ENCODE measurements around the gene CCN5.
"Not testable (repeated sequence)": the region's sequence is repeated elsewhere in the genome, so short reads cannot be mapped to it uniquely, and the experiment has no call there.

CCN5 gene

DNA sequence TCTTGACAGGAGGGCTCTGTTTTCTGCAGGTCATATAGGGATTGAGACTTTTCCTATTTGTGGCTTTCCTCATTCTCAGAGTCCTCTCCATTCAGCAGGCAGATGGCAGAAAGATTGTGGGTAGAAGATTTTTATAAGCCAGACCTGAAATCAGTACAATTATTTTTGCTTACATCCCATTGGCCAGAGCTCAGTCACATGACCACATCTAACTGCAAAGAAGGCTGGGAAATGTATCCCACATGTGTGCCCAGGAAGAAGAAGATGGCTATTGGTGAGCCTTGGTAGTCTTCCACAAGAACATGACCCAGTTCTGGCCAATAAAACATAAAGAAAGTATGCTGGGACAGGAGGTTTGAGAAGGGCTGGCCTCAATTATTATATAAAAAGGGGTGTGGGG, 21.5 kb upstream of the CCN5 start:
- FAIRE-seq (no peak), DNase-seq (ENCODE audit: insufficient read length, low spot score) (no peak)

DNA sequence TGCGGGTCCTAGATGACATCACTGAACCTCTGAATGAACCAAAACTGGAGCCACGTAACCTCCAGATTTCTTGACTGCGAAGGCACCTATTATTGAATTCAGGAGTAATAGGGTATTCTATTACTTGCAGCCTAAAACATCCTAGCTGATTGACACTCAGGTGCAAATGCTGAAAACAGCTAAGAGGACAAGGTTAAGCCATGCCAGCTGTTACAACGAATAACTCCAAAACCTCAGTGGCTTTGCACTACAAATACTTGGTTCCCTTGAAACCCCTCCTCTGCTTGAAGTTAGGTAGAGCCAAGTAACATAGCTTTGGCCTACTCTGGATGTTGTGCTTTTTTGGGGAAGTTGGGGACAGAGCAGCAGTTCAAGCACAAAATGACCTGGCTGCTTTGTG, 21.0 kb upstream of the CCN5 start:
- DNase-seq (ENCODE audit: insufficient read length, low spot score) (no peak), FAIRE-seq (no peak)

DNA sequence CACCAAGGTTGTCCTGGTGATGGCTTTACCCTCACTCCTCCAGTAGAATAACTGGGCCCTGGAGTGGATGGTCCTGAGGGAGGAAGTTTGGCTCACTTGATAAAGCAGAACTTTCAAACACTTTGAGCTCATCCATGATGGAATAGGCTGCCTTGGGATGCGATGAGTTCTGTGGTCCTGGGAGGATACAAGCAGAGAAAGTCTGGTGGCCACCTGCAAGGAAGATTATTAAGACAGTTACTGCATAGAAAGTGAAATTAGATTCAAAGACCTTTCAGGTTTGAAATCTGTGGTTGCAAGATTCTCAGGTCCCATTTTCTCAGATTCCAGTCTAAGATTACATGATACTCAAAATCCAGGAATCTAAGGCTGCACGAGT, 19.9 kb upstream of the CCN5 start:
- no peak for FAIRE-seq
- no peak for DNase-seq (ENCODE audit: insufficient read length, low spot score)

DNA sequence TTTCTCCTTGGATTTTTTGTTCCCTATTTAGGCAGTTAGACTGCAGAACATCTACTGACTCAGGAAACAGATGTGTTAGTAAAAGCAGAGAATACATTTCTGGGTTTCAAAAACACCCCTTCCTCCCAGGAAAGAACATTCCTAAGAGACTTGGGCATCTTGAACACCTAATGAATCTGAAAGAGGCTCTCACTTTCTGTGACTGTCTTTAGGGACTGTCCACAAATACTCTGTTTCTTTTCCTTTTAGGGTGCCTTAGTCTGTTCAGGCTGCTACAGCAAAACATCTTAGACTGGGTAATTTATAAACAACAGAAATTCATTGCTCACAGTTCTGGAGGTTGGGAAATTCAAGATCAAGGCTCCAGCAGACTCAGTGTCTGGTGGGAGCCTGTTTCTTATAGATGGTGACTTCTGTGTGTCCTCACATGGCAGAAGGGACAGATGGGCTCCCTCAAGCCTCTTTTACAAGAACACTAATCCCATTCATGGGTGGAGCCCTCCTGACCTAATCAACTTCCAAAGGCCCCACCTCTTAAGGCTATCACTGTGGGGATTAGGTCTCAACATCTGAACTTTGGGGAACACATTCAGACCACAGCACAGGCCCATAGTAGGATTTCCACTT, 19.4 kb upstream of the CCN5 start:
- FAIRE-seq (no peak), DNase-seq (ENCODE audit: insufficient read length, low spot score) (no peak)

DNA sequence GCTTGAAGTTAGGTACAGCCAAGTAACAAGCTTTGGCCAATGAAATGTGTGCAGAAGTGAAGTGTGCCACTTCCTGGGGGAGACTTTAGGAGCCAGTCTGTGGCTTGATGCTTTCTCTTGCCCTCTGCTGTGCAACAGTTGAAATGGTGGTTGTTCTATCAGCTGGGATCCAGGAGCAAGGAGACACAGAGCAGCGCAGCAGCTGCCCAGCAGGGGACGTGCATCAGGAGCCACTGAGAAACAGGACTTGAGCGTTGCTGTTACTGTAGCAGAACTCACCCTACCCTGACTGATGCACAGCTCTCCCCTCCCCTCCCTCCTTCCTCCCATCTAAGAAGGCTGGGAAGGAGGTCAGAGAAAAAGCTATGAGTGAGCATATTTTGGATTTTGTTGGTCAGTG, 18.9 kb upstream of the CCN5 start:
- FAIRE-seq = no peak
- no peak for DNase-seq (ENCODE audit: insufficient read length, low spot score)

DNA sequence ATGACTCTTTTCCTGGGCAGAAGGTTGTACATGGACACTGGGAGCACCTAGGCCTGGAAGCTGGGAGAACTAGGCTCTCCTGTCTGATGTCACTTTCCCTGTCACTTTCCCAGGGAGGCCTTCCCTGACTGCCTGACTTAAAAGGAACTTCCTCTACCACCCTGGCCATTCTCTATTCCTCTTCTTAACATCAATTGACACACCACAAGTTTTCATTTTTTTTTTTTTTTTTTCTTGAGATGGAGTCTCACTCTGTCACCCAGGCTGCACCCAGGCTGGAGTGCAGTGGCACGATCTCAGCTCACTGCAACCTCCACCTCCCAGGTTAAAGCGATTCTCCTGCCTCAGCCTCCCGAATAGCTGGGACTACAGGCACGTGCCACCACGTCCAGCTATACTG, 18.1 kb upstream of the CCN5 start:
- not testable (repeated sequence) for FAIRE-seq; DNase-seq (ENCODE audit: insufficient read length, low spot score)

DNA sequence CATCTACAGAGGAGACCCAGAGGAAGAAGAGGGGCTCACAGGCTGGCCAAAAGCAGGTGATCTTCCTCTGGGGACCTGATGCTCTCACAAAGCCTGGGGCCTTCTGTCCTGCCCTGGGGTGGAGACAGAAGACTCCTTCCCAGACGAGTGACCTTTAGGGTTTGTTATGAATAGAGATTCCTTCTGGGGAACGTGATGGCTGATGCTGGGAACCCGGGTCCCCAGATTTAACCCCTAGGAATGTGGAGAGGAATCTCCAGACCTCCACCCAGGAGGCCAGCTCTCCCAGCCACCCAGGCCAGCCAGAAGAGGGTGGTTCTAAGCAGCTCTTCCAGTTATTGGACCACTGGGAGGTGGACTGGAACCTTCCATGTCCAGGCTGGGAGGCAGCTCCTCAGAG, 16.8 kb upstream of the CCN5 start:
- DNase-seq (ENCODE audit: insufficient read length, low spot score) (no peak), FAIRE-seq (no peak)

DNA sequence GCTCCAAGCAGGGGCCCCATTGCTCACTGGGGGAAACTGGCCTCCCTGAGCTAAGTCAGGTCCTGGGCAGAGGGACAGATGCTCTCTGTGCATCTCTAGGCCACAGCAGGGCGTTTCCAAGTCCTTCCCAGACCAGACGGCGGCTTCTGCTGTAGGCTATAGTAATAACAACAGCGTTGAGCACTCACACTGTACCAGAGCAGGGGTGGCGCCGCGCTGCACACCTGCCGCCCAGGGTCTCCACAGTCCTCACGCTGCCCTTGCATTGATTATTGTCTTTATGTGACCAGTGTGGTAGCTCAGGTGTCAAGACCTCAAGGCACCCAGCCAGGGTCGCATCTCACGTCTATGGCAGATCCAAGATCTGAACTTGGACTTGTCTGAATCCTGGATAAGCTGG, 14.9 kb upstream of the CCN5 start:
- DNase-seq (ENCODE audit: insufficient read length, low spot score) (no peak), FAIRE-seq (no peak)

DNA sequence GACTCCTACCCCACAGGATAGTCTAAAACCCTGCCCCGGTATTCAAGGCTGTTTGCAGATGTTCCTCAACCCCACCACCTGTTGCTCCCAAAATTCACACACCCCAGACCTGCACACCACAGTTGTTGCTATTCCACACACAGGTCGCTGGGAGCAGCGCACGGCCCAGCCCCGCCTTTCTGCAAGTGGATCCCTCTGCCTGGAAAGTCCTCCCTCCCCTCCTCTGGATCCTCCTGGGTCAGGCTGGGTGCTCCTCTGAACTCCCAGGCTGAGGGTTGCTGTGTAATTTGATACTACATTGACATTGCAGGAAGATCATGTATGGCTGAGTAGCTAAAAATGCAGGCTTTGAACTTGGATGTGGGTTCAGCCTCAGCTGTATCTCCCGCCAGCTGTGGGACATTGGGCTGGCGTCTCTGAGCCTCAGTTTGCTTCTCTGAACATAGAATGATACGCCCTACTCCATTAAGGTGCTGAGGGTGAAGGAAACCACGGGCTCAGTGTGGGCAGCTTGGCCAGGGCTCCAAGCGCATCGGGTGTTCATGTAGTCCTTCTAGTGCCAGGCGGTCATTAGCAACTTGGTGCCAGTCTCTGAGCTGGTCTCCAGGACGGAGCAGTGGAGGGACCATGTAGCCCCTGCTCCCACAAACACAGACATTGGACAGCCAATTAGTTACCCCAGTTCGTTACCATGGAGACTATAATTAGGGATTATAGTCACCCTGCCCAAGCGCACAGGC, 13.9 kb upstream of the CCN5 start:
- FAIRE-seq (no peak), DNase-seq (ENCODE audit: insufficient read length, low spot score) (no peak)

DNA sequence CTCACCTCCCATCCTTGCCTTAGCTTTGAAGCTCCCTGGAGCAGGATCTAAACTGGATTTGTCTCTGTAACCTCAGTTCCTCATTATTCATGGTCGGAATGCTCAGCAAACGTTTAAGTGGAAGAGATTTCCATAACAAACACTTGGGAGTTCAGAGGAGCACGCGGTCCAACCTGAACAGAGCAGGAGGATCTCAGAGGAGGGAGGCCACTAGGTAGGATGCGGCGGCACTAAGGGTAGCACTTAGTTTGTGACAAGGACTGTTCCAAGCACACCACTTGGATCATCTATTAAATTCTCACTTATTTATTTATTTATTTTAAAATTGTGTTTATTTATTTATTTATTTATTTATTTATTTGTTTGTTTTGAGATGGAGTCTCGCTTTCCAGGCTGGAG, 13.3 kb upstream of the CCN5 start:
- no peak for DNase-seq (ENCODE audit: insufficient read length, low spot score)
- no peak for FAIRE-seq

DNA sequence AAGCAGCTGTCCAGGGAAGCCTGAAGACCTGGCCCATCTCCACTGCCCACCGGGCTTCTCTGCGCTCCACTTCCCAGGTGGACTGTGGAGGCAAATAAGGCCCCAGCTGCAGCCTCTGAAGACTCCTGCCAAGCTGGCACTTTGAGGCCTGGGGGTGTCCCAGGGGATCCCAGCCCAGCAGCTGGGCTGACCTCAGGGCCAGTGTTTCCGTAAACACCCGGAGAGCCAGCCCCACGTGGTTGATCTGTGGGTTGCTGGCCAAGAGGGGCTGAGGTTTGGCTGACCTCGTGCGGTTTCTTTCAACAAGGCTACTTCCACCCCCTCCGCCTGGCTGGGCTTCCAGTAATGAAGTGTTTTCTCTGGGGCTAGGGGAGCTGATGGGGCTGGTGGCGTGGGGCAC, 12.4 kb upstream of the CCN5 start:
- FAIRE-seq (no peak), DNase-seq (ENCODE audit: insufficient read length, low spot score) (no peak)

DNA sequence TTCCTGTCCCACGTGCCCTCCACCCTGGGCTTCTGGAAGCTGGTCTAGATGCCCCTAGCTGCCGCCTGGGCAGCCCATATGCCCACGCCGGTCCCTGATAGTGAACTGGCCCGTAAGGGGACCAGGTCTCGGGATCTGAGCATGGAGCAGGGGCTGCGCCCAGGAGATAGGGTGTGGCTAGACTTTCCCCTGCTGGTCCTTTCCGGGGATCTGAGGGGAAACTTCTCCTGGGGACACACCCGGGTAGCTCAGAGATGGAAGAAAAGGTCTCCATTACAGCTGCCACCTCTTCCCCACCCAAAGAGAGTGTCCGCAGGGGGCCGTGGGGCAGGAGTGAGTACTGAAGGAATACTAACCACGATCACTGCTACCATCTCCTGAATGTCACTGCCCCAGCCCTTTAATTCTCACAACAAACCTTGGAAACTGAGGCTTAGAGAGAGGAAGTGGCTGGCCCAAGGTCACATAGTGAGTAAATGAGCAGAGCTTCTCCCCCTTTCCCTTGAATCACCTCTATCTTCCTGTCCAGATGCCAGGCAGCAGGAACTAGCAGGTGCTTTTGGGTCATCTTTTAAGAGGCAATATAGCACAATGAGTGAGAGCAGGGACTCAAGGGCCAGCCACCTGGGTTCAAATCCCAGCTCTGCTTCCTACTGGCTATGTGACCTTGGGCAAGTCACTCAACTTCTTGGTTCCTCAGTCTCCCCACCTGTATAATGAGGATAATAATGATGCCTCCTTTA, 11.8 kb upstream of the CCN5 start:
- no peak for DNase-seq (ENCODE audit: insufficient read length, low spot score)
- no peak for FAIRE-seq

DNA sequence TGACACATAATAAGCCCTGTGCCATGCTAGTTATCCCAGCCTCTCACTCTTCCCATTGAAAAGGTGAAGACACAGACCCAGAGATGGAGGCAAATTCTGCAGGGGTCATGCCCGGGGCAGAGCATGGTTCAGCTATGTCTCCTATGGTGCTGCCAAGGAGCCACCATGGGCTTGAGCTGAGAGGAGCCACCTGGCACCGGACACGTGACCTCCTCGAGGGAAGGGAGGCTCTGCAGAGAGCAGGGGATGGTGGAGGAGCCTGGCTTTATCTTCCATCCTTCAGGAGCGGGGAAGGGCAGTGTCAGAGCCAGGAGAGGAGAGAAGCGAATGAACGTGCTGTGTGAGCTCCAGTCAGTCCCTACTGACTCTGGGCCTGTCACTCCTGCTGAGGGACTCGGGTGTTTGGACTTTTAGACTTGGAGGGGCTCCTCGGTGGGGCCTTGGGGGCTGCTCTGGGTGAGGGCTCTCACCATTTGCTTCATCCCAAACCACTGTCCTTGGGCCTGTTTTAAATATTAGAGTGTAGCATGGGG, 11.1 kb upstream of the CCN5 start:
- no peak for FAIRE-seq
- no peak for DNase-seq (ENCODE audit: insufficient read length, low spot score)

DNA sequence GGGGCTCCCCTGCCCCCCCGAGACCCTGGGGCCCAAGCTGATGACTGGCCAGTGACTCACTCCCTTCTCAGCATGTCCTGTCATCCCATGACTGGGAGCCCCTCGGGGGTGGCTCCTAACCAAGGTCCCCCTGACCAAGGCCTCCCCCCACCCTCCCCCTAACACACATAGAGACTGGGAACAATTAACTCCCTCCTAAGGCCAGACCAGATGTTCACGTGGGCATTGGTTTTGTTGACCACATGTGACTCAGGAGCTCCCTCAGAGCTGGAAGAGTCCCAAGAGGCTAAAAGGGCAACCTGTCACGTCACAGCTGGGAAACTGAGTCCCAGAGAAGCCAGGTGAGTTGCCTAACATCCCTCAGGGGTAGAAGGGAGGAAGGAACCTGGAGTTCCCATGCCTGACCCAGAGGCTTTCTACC, 10.6 kb upstream of the CCN5 start:
- DNase-seq (ENCODE audit: insufficient read length, low spot score) (no peak), FAIRE-seq (no peak)

DNA sequence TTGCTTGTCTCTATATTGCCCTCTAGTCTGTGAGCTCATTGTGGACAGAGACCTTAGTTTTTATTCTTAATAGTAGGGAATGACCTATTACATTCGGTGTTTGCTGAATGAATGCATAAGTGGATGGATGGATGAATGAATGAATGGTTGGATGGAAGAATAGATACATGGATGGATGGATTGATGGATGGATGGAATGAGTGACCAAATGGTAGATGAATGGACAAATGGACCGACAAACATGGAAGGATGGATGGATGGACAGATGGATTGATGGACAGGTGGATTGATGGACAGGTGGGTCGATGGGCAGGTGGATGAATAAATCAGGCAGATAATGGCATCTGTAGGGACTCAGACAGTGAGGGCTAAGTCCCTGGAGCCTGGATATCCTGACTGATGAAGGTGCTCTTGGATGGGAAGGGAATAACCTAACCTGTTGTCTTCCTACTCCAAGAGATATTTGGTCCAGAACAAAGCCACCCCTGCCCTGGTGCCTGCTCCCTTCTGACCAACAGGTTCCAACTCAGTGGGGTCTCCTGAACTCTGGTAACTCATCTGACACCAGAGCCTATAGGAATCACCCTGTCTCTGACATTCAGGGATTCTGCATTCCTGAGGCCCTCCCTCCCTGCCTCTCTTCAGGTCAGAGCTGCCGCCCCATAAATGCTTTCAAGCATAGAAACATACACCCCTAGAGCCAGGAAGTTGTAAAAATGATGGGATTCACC, 9.6 kb upstream of the CCN5 start:
- FAIRE-seq (no peak), DNase-seq (ENCODE audit: insufficient read length, low spot score) (no peak)

DNA sequence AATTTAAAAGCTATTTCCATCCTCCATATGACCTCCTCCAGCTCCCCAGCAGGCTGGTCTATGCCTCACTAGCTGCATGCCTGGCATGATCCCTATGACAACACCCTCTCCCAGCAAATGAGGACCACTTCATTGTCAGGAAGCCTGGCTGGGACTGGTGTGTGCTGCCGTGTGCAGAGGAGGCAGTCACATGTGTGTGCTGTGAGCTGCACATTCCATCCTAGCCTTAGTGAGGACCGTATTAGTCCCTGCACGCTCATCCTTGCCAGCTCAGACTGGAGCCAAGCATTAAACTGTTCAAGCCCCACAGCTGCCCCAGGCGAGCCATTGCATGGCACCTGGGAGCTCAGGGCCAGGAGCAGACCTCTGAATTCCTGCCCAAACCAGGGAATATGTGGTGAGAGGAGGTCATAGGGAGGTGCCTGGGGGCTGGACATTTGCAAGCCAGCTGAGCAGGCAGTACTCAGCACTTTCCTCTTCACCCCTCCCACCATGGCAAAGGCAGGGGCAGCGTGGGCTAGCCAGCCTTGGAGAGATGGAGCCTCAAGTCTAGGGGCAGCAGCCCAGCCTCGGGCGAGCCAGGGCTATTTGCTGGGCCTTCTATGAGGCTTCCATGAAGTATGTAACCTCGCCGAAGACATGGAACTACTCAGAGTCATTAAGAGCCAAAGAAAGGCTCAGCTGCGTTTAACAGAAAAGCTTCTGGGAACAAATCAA, 8.7 kb upstream of the CCN5 start:
- no peak for FAIRE-seq
- no peak for DNase-seq (ENCODE audit: insufficient read length, low spot score)

DNA sequence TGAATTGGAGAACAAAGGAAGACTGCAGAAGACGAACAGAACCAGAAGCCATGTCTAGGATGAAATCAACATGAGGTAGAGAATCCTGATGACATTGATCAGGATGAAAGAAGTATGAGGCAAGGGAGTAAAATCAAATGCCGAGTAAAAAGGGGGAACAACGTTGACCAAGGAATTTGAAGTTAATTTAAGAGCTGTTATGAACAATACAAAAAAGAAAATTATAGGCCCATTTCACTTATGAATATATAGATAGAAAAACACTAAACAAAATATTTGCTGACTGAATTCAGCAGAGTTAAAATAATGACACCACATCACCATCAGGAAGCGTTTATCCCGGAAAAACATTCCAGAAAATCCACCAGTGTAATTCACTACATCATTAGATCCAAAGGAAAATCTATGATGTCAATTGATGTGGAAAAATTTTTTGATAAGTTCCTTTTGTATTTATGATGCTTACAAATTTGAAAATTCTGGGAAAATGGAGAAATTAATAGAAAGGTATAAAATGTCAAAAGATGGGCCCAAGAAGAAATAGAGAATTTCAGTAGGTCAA, 8.1 kb upstream of the CCN5 start:
- FAIRE-seq (no peak), DNase-seq (ENCODE audit: insufficient read length, low spot score) (no peak)

DNA sequence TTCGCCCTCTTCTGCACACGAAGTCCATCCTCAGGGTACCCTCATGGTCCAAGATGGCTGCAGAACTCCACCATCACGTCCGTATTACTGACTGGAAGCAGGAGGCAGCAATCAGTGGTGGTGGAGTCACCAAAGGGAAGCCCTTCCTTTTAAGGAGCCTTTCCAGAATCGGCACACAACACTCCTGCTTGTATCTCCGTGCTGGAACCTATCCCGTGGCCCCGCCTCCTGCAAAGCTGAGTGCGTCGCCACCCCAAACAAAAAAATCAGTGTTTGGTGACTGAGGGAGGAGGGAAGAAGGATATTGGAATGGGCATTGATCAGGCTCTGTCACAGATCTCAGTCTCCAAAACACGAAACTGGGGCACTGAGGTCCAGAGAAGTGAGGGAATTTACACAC, 5.8 kb upstream of the CCN5 start:
- DNase-seq (ENCODE audit: insufficient read length, low spot score) (no peak), FAIRE-seq (no peak)

DNA sequence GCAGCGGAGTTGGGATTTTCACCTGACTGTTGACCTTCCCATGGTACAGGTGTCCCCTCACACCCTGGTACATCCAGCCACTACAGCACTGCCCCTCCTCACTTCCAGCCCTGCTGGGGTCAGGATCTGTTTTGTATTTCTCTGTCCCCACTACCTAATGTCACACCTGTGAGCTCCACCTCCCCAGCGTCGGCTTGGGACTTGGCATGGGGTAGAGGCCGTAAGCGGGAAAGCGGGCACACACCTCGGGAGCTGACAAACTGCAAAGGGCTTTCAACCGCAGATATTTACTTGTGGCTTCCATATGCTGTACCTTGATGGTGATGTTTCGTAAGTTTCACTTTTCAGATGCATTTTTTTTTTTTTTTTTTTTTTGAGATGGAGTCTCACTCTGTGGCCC, 5.4 kb upstream of the CCN5 start:
- DNase-seq (ENCODE audit: insufficient read length, low spot score) = no peak

DNA sequence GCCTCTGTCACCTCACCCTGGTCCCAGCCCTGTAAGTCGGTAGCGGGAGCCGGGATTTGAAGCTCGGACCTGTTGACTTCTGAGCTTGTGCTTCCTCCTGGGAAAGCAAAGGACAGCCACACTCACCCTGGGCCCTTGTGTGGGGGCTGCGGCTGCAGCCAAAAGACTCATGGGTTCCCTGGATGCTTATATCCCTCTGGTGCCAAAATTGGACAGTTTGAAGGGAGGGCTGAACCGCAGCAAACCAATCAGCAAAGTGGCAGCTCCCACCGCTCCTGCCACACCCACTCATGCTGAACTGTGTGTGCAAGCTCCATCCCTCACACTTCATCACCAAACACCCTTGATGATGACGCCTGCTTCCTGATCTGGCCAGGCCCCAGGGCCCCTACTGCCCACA, 3.9 kb upstream of the CCN5 start:
- DNase-seq (ENCODE audit: insufficient read length, low spot score) = no peak
- FAIRE-seq = no peak

More for the DNA sequence above, 5.4 kb upstream of the CCN5 start:
- FAIRE-seq = no peak
